ENCODE measurements around the gene WDFY2.

GRCh38 chr13:51765142-51765515 lies 180.9 kb downstream of the WDFY2 start:
- TF ChIP-seq FUBP1 (CRISPR knock-in tag; IDR thresholded peaks at IDR 0.05; ENCODE audit: borderline replicate concordance) (no peak), ZNF33B (CRISPR knock-in tag; IDR thresholded peaks at IDR 0.05) (no peak), EZH2 (conservative IDR thresholded peaks at IDR 0.05; ENCODE audit: low read depth, low read length) (no peak), RFX5 (IDR thresholded peaks at IDR 0.05; ENCODE audit: low read depth, low read length) (no peak), USF2 (IDR thresholded peaks at IDR 0.05; ENCODE audit: low read depth, low read length) (no peak), USF2 (CRISPR knock-in tag; IDR thresholded peaks at IDR 0.05; ENCODE audit: borderline replicate concordance) (no peak), JUND (CRISPR knock-in tag; IDR thresholded peaks at IDR 0.05) (no peak)

Data from HepG2 (cell line).